Suprapubic skin (tissue), 4 donors: Measurements from ENCODE around the gene POLR2B.

Experiments
- EP300 ChIP-seq: sonication (generic); formaldehyde crosslinking; IDR thresholded peaks from one replicate; pipeline ENCODE4 v1.6.1; 2017; ENCODE audit warnings: antibody characterized with exemption
- POLR2A ChIP-seq, 2 donors: fragments of 450-650 bp; IDR thresholded peaks; one replicate each; pipeline ENCODE4 v1.6.1; 2017; ENCODE audit warnings: antibody characterized with exemption in 2 of 2, mild to moderate bottlenecking in 2 of 2, moderate library complexity in 2 of 2
- POLR2AphosphoS5 ChIP-seq, 3 donors: sonication (generic); formaldehyde crosslinking; IDR thresholded peaks; one replicate each; pipeline ENCODE4 v1.6.1; 2017; ENCODE audit warnings: antibody characterized with exemption in 3 of 3
- TF ChIP-seq, protein P1 (sequence below), 2 donors: fragments of 200-600 bp in 1 of 2; fragments of 450-650 bp in 1 of 2; sonication (generic) in 1 of 2; IDR thresholded peaks; one replicate each; pipeline ENCODE4 v1.5.1; 2016 to 2019; ENCODE audit warnings: antibody characterized with exemption in 2 of 2, mild to moderate bottlenecking in 1 of 2, moderate library complexity in 1 of 2

DNA sequence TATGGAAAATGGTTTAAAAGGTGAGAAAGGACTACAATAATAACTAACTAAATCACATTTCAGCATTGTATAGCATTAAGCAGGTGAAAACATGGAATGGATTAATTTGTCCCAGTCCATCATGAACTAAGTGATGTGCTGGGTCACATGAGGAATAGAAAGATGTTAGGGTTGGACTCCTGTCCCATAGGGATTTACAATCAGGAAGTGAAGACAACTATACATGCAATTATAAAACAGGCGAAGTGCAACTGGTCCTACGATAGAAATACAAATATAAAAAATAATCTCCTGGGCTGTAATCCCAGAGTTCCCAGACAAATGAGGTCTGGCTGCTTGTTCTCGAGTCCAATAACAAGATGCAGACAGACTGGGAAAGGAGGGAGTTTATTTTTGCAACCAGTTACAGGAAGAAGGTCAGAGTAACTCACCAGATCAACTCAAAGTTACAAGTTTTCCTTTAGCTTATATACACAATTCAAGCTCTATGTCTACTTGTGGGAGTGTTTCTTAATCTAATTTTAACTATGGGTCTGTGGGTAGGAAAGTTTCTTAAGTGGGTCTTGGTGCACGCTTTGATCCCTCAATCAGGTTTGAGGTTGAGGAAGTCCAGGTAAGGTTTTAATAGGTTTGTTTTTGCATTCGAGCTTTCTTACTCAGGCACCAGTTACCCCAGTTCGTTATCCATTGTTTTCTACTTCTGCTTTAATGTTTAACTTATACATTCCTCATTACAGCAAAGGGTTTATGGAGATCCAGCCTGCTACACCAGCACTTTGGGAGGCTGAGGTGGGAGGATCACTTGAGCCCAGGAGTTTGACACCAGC, 81.4 kb downstream of the POLR2B start:
- TF ChIP-seq, protein P1, sequence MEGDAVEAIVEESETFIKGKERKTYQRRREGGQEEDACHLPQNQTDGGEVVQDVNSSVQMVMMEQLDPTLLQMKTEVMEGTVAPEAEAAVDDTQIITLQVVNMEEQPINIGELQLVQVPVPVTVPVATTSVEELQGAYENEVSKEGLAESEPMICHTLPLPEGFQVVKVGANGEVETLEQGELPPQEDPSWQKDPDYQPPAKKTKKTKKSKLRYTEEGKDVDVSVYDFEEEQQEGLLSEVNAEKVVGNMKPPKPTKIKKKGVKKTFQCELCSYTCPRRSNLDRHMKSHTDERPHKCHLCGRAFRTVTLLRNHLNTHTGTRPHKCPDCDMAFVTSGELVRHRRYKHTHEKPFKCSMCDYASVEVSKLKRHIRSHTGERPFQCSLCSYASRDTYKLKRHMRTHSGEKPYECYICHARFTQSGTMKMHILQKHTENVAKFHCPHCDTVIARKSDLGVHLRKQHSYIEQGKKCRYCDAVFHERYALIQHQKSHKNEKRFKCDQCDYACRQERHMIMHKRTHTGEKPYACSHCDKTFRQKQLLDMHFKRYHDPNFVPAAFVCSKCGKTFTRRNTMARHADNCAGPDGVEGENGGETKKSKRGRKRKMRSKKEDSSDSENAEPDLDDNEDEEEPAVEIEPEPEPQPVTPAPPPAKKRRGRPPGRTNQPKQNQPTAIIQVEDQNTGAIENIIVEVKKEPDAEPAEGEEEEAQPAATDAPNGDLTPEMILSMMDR (IDR thresholded peaks at IDR 0.05): no peak
- TF ChIP-seq POLR2A (IDR thresholded peaks at IDR 0.05) (no peak), POLR2AphosphoS5 (IDR thresholded peaks at IDR 0.05) (no peak), EP300 (no peak)
